ENCODE measurements around the gene NOXO1. TPM values are rescaled to one million over a fixed set of nuclear protein-coding genes. Genes with fewer than 3 reads are reported as not detected.
"Not testable (repeated sequence)": the region's sequence is repeated elsewhere in the genome, so short reads cannot be mapped to it uniquely, and the experiment has no call there.

The NOXO1 gene
- total and polyA plus RNA-seq, 11 donors, result 0.06 to 0.15 TPM; not detected in 9

DNA sequence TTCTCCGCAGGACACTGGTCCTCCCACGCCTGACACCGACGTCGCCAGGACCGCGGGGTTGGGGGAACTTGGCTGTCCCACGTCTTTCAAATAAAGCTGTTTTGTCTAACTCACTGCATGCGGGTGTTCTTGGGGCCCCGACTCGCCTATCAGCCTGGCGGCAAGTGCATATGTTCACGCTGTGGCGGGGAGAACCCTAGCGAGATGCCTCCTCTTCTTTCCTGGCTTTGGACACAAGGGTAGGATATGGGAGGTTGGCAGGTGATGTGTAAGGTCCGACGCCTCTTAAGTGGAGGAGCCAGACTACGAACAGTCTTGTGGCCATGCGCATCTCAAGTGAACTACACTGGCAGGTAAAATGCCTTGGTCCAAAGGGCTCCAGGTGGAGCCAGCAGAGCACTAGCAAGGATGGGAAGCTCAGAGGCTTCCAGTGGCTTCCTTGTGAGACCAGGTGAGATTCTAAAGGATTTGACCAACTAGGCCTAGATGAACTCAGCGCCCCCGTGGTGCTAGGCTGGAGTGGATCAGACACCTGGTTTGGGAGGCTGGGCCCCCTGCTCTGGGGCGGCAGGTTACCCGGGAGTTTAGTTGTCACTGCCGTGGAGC is 15.8 kb downstream of the NOXO1 start:
- DNase-seq (no peak), ATAC-seq (no peak)
- WGBS, 4 donors, result 23 to 30% (median 24%) methylated on average over 20 to 24 of the region's 24 CpGs
- intact Hi-C loops (cut with DNase I), result no loop called here
- H3K27ac ChIP-seq, result peak overlapping the region; percentile 85 to 99 (median 97)
- H3K36me3 ChIP-seq, result peaks cover 0 to 33% (median 31%) of the 10 kb centered on the region in 9 donors
- TF ChIP-seq, protein P1, sequence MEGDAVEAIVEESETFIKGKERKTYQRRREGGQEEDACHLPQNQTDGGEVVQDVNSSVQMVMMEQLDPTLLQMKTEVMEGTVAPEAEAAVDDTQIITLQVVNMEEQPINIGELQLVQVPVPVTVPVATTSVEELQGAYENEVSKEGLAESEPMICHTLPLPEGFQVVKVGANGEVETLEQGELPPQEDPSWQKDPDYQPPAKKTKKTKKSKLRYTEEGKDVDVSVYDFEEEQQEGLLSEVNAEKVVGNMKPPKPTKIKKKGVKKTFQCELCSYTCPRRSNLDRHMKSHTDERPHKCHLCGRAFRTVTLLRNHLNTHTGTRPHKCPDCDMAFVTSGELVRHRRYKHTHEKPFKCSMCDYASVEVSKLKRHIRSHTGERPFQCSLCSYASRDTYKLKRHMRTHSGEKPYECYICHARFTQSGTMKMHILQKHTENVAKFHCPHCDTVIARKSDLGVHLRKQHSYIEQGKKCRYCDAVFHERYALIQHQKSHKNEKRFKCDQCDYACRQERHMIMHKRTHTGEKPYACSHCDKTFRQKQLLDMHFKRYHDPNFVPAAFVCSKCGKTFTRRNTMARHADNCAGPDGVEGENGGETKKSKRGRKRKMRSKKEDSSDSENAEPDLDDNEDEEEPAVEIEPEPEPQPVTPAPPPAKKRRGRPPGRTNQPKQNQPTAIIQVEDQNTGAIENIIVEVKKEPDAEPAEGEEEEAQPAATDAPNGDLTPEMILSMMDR (IDR thresholded peaks at IDR 0.05), result no peak
- TF ChIP-seq POLR2A (IDR thresholded peaks at IDR 0.05), result no peak
- peak overlapping the region; percentile 65 to 100 (median 87) for H3K4me3 ChIP-seq
- no peaks in the 10 kb centered on the region for H3K27me3 ChIP-seq
- no peaks in the 10 kb centered on the region for H3K9me3 ChIP-seq
- H3K4me1 ChIP-seq, result peaks cover 2 to 42% (median 26%) of the 10 kb centered on the region in 12 donors

DNA sequence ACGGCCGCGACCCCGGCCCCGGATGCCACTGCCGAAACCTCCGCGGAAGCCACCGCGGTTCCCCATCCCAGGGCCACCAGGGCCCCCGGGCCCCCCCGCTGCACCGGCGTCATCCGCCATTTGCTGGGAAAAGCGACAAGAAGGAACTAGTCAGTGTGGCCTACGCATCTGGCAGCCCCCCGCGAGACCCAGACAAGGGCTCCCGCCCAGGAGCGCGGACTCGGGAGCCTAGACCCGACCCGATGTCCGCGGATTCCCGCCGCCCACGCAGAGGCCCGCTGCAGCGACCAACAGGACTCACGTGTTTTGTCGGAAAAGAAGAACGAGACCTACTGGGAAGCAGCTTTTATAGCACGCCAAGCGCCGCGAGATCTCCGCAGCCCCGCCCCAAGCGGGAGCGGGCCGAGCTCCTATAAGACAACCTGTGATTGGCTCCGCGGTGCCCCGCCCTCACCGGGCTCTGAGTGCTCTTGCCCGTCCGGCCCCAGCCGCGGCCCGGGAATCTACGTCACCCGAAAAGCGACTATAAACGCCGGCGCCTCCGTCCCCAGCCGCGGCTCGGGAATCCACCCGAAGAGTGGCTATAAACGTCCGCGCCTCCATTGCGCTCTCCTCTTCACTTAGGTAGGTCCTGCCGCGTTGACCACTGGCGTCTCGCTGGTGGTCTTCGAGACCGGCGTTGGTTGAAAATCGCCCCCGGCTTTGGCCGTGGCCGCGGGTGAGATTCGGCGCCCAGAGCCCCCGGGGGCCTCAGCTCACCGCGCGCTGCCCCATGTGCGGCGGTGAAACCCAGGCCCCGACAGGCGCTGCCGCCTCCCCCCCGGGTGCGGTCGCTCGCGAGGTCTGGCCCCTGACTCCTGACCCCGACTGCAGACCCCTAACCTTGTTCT is 16.5 kb downstream of the NOXO1 start, which contains the start of gene RPS2:
RPS2 (minus strand) TSS at position 321 of the 890 bp plus-strand sequence; CDS start at position 120, 201 bp downstream.
- Histone ChIP-seq H3K4me1 (peaks cover 7 to 46% (median 31%) of the 10 kb centered on the region in 12 donors), H3K27me3 (no peaks in the 10 kb centered on the region), H3K36me3 (peaks cover 0 to 33% (median 31%) of the 10 kb centered on the region in 9 donors), H3K27ac (peak within 1 kb of the TSS; percentile 85 to 99 (median 97)), H3K4me3 (peak within 1 kb of the TSS; percentile 65 to 100 (median 87)), H3K9me3 (no peaks in the 10 kb centered on the region)
- intact Hi-C loops (cut with DNase I), result no loop called here
- ATAC-seq, result peak; percentile 95 to 99 (median 96)
- 1% methylated on average over 41 to 97 of the region's 97 CpGs for WGBS, 4 donors
- peak; percentile 22 to 96 for TF ChIP-seq POLR2A (IDR thresholded peaks at IDR 0.05)
- TF ChIP-seq, protein P1 (IDR thresholded peaks at IDR 0.05), result peak in 5 of 12 donors; percentile 1 to 28 (median 9)
- peak; percentile 98 to 100 (median 99) for DNase-seq

DNA sequence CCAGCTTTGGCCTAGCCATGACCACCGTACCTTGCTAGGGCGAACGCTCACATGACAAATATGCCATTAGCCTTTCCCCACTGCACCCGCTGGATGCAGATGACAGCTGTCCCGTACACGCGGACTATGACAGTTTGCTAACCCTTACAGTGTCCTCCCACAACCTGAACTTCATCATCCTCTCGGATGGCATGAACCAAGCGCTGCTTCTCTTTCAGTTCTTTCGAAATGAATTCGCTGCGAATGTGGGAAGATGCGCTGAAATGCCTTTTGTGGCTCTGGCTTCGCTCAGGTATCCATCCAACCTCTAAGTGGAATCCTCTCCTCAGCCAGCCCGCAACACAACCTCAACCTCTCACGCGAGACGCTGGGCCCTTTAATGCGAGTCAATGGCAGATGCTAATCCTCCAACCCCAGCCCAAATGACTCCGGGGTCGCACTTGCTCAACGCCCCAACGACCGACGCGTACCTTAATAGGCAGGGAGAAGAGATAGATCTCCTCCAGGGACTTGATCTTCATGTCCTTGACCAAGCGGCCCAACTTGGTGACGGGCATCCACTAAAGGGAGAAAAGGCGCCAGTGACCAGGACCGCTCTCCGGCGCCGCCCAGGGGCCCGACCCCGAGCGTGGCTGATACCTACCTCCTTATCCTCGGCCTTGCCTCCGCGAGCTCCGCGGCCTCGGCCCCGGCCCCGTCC is 17.3 kb downstream of the NOXO1 start:
- no peaks in the 10 kb centered on the region for H3K9me3 ChIP-seq
- H3K4me3 ChIP-seq, result peak overlapping the region; percentile 65 to 100 (median 87)
- H3K27me3 ChIP-seq, result no peaks in the 10 kb centered on the region
- peaks cover 7 to 49% (median 33%) of the 10 kb centered on the region in 12 donors for H3K4me1 ChIP-seq
- intact Hi-C loops (cut with DNase I), result no loop called here
- peak in 3 of 5 donors; percentile 50 to 76 (median 58) for DNase-seq
- peaks cover 0 to 33% (median 31%) of the 10 kb centered on the region in 9 donors for H3K36me3 ChIP-seq
- TF ChIP-seq POLR2A (IDR thresholded peaks at IDR 0.05), result no peak
- TF ChIP-seq, protein P1 (IDR thresholded peaks at IDR 0.05), result peak in 6 of 12 donors; percentile 10 to 54 (median 28)
- peak in 3 of 4 donors; percentile 1 to 38 (median 16) for ATAC-seq
- peak overlapping the region; percentile 85 to 99 (median 97) for H3K27ac ChIP-seq
- WGBS, 4 donors, result 8 to 12% (median 11%) methylated on average over 40 to 44 of the region's 44 CpGs

DNA sequence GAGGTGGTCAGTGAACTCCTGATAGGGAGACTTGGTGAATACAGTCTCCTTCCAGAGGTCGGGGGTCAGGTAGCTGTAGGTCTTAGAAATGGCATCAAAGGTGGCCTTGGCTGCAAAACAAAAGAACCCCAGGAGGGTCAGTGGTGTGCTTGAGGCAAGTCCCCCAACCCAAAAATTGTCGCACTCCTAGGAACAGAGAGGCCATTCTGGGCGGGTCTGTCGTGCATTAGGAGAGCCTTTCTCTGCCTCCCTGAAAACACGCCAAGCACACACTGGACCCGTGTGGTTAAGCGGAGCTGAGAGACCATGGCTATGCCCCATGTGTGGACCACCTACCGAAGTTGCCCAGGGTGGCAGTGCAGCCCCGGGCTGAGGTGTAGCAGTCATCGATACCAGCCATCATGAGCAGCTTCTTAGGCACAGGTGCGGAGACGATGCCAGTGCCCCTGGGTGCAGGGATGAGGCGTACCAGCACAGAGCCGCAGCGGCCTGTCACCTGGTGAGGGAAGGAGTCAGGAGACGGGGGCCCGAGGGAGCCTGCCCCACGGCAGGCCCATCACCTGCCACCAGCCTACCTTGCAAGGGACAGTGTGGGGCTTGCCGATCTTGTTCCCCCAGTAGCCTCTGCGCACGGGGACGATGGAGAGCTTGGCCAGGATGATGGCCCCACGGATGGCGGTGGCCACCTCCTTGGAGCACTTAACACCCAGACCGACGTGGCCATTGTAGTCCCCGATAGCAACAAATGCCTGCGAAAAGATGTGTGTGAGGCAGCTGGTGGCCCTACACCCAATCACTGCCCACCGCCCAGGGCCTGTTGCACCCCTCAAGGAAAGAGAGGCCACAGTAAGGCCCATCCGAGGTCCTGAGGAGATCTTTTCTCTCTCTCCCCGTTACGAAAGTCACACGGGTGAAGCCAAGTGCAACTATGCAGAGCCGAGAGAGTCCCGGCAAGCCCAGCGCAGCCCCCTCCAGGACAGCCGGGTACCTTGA is 18.8 kb downstream of the NOXO1 start:
- H3K9me3 ChIP-seq; ATAC-seq; intact Hi-C loops (cut with DNase I); DNase-seq; H3K27me3 ChIP-seq: not testable (repeated sequence)
- peak overlapping the region in 2 of 12 donors; percentile 95 to 99 for H3K4me3 ChIP-seq
- H3K4me1 ChIP-seq, result peaks cover 7 to 53% (median 37%) of the 10 kb centered on the region in 12 donors
- H3K36me3 ChIP-seq, result peaks cover 0 to 33% (median 31%) of the 10 kb centered on the region in 9 donors
- peak overlapping the region in 1 of 12 donors; percentile 5 for H3K27ac ChIP-seq
- WGBS, 4 donors, result 85 to 90% (median 86%) methylated on average over 21 to 37 of the region's 37 CpGs

Data from heart left ventricle (tissue), 16 donors.